Astrocyte (in vitro differentiated cells and primary cell): ENCODE data around the gene SLC25A17. TPM values are rescaled to one million over a fixed set of nuclear protein-coding genes. Genes with fewer than 3 reads are reported as not detected.
"Not testable (repeated sequence)": the region's sequence is repeated elsewhere in the genome, so short reads cannot be mapped to it uniquely, and the experiment has no call there.

ENCODE experiments used
- DNase-seq: peaks from one replicate; pipeline ENCODE4 v3.0.0-alpha.2; 2010; ENCODE audit warnings: low read depth
- FAIRE-seq: peaks from 2 replicates; lab custom pipeline; 2011; peaks lifted over from hg19 to GRCh38; lab: Jason Lieb, UNC
- H2AFZ ChIP-seq: 2 replicates; pipeline ENCODE4 v1.6.0; 2012; ENCODE audit warnings: low read depth, low read length, inconsistent platforms
- H3K27ac ChIP-seq: 2 replicates; pipeline ENCODE4 v1.5.1; 2011; ENCODE audit warnings: low read depth, low read length, inconsistent platforms
- H3K27me3 ChIP-seq: 2 replicates; pipeline ENCODE4 v1.6.0; 2011; ENCODE audit warnings: low read length, inconsistent platforms; ENCODE audit not compliant: insufficient read depth
- H3K36me3 ChIP-seq: 2 replicates; pipeline ENCODE4 v1.5.1; 2011; ENCODE audit warnings: low read length, inconsistent platforms; ENCODE audit not compliant: insufficient read depth
- H3K4me1 ChIP-seq: 2 replicates; pipeline ENCODE4 v1.5.1; 2011; ENCODE audit warnings: low read length, inconsistent platforms; ENCODE audit not compliant: insufficient read depth
- H3K4me2 ChIP-seq: 2 replicates; pipeline ENCODE4 v1.6.0; 2012; ENCODE audit warnings: low read length, inconsistent platforms
- H3K4me3 ChIP-seq: 2 replicates; pipeline ENCODE4 v1.5.1; 2011; ENCODE audit warnings: low read depth, mild to moderate bottlenecking, low read length, inconsistent platforms; ENCODE audit not compliant: insufficient read depth
- H3K79me2 ChIP-seq: 2 replicates; pipeline ENCODE4 v1.6.0; 2012; ENCODE audit warnings: mild to moderate bottlenecking, low read length, inconsistent platforms; ENCODE audit not compliant: insufficient read depth
- H3K9ac ChIP-seq: 2 replicates; pipeline ENCODE4 v1.6.0; 2012; ENCODE audit warnings: mild to moderate bottlenecking, low read length, inconsistent platforms
- H3K9me3 ChIP-seq: 2 replicates; pipeline ENCODE4 v1.5.1; 2012; ENCODE audit warnings: low read depth, mild to moderate bottlenecking, low read length, inconsistent platforms; ENCODE audit not compliant: insufficient read depth
- H4K20me1 ChIP-seq: 2 replicates; pipeline ENCODE4 v1.6.0; 2012; ENCODE audit warnings: low read length, inconsistent platforms; ENCODE audit not compliant: insufficient read depth
- H3K27ac Mint-ChIP-seq: one replicate; pipeline ENCODE4 v1.8.0; 2021; ENCODE audit warnings: mild to moderate bottlenecking, mixed read lengths; ENCODE audit not compliant: unreplicated experiment
- H3K27me3 Mint-ChIP-seq: one replicate; pipeline ENCODE4 v1.8.0; 2021; ENCODE audit warnings: low read depth, mixed read lengths; ENCODE audit not compliant: unreplicated experiment
- H3K36me3 Mint-ChIP-seq: one replicate; pipeline ENCODE4 v1.8.0; 2021; ENCODE audit warnings: low read depth, mixed read lengths; ENCODE audit not compliant: unreplicated experiment
- H3K4me1 Mint-ChIP-seq: one replicate; pipeline ENCODE4 v1.8.0; 2021; ENCODE audit warnings: low read depth, mixed read lengths; ENCODE audit not compliant: unreplicated experiment
- H3K4me3 Mint-ChIP-seq: one replicate; pipeline ENCODE4 v1.8.0; 2021; ENCODE audit warnings: mild to moderate bottlenecking, moderate library complexity, mixed read lengths; ENCODE audit not compliant: unreplicated experiment
- H3K9me3 Mint-ChIP-seq: one replicate; pipeline ENCODE4 v1.8.0; 2021; ENCODE audit warnings: mild to moderate bottlenecking, mixed read lengths; ENCODE audit not compliant: unreplicated experiment
- CTCF ChIP-seq: IDR thresholded peaks from 2 replicates; pipeline ENCODE4 v1.5.1; 2011; ENCODE audit warnings: low read depth, mild to moderate bottlenecking, inconsistent platforms, low read length, moderate library complexity; ENCODE audit not compliant: insufficient read depth
- EZH2 ChIP-seq: IDR thresholded peaks from 2 replicates; pipeline ENCODE4 v1.6.1; 2012; ENCODE audit warnings: mild to moderate bottlenecking, low read length, inconsistent platforms; ENCODE audit not compliant: insufficient read depth
- total RNA-seq: library from RNA; stranded (reverse); gene quantifications from 2 replicates; pipeline ENCODE4 v1.2.1, GENCODE V29; 2021

SLC25A17 gene
- total RNA-seq, 1 donor from 2014 or later, result 24.8 TPM

GRCh38 chr22:40826984-40827741, 8.0 kb upstream of the SLC25A17 start:
- Mint-ChIP-seq H3K27me3 (no peaks in the 10 kb centered on the region), H3K27ac (no peak overlapping the region), H3K36me3 (peaks cover 2% of the 10 kb centered on the region), H3K4me1 (peaks cover 11% of the 10 kb centered on the region), H3K4me3 (no peak overlapping the region), H3K9me3 (no peaks in the 10 kb centered on the region)
- no peaks in the 10 kb centered on the region for H3K27me3 ChIP-seq
- peaks cover 45% of the 10 kb centered on the region for H3K36me3 ChIP-seq
- H3K4me2 ChIP-seq, result no peak overlapping the region
- TF ChIP-seq EZH2, result no peak
- no peak for TF ChIP-seq CTCF
- no peak overlapping the region for H2AFZ ChIP-seq
- no peak overlapping the region for H3K4me3 ChIP-seq
- no peak overlapping the region for H3K27ac ChIP-seq
- no peak overlapping the region for H3K9ac ChIP-seq
- H3K4me1 ChIP-seq, result no peaks in the 10 kb centered on the region
- no peaks in the 10 kb centered on the region for H4K20me1 ChIP-seq
- H3K79me2 ChIP-seq, result no peaks in the 10 kb centered on the region
- no peak for DNase-seq
- no peak for FAIRE-seq
- H3K9me3 ChIP-seq, result no peaks in the 10 kb centered on the region

- H3K27ac Mint-ChIP-seq, H3K4me3 ChIP-seq: not testable (repeated sequence)
These were observed 7.1 kb upstream of the SLC25A17 start for GRCh38 chr22:40826292-40826691.

GRCh38 chr22:40823426-40823825, 4.3 kb upstream of the SLC25A17 start:
- H3K4me2 ChIP-seq, result no peak overlapping the region
- H3K4me3 ChIP-seq, result no peak overlapping the region
- no peak for TF ChIP-seq EZH2
- TF ChIP-seq CTCF, result no peak
- no peaks in the 10 kb centered on the region for H4K20me1 ChIP-seq
- H3K9ac ChIP-seq, result no peak overlapping the region
- H3K27me3 Mint-ChIP-seq, result no peaks in the 10 kb centered on the region
- H3K27ac Mint-ChIP-seq, result no peak overlapping the region
- FAIRE-seq, result no peak
- H3K79me2 ChIP-seq, result peaks cover 6% of the 10 kb centered on the region
- peaks cover 19% of the 10 kb centered on the region for H3K36me3 ChIP-seq
- H2AFZ ChIP-seq, result no peak overlapping the region
- H3K27ac ChIP-seq, result no peak overlapping the region
- no peaks in the 10 kb centered on the region for H3K4me1 ChIP-seq
- no peaks in the 10 kb centered on the region for H3K27me3 ChIP-seq
- no peaks in the 10 kb centered on the region for H3K9me3 ChIP-seq
- peaks cover 2% of the 10 kb centered on the region for H3K36me3 Mint-ChIP-seq
- no peak for DNase-seq
- H3K4me3 Mint-ChIP-seq, result no peak overlapping the region
- no peaks in the 10 kb centered on the region for H3K9me3 Mint-ChIP-seq
- peaks cover 11% of the 10 kb centered on the region for H3K4me1 Mint-ChIP-seq

More at GRCh38 chr22:40826292-40826691, 7.1 kb upstream of the SLC25A17 start:
- not testable (repeated sequence) for FAIRE-seq, H3K9me3 Mint-ChIP-seq, H3K36me3 Mint-ChIP-seq, H3K27me3 Mint-ChIP-seq, H3K9ac ChIP-seq, DNase-seq, H3K27me3 ChIP-seq, H3K79me2 ChIP-seq, H4K20me1 ChIP-seq, H3K4me2 ChIP-seq, H3K4me1 ChIP-seq, H2AFZ ChIP-seq, H3K9me3 ChIP-seq, H3K27ac ChIP-seq, H3K4me3 Mint-ChIP-seq
- H3K4me1 Mint-ChIP-seq, result peaks cover 11% of the 10 kb centered on the region
- peaks cover 41% of the 10 kb centered on the region for H3K36me3 ChIP-seq
